Right lobe of liver (tissue), 6 donors: ENCODE results near the gene PLCB4. TPM values are rescaled to one million over a fixed set of nuclear protein-coding genes. Genes with fewer than 3 reads are reported as not detected.

ENCODE experiments used
- ATAC-seq, 4 donors: fragments of 200-7000 bp; cut with Tn5 transposase; one replicate each; pipeline ENCODE4 v1.9.1; 2020; ENCODE audit warnings: mild to moderate bottlenecking in 4 of 4, moderate library complexity in 4 of 4
- DNase-seq, 3 donors: peaks; one replicate each; pipeline ENCODE4 v3.0.0-alpha.2; 2020
- H3K27ac ChIP-seq, 3 donors: fragments of 200-600 bp; one replicate each; pipeline ENCODE4 v1.8.0; 2022
- H3K27me3 ChIP-seq, 2 donors: fragments of 200-600 bp; one replicate each; pipeline ENCODE4 v1.8.0; 2022
- H3K36me3 ChIP-seq, 4 donors: fragments of 200-600 bp; sonication (generic) in 1 of 4; one replicate each; pipeline versions ENCODE4 v1.5.1 to v1.8.0; 2017 to 2022; ENCODE audit warnings: control low read depth in 1 of 4
- H3K4me1 ChIP-seq, 4 donors: fragments of 200-600 bp; sonication (generic) in 1 of 4; one replicate each; pipeline versions ENCODE4 v1.5.1 to v1.8.0; 2017 to 2022; ENCODE audit warnings: control low read depth in 1 of 4
- H3K4me3 ChIP-seq, 3 donors: fragments of 200-600 bp; one replicate each; pipeline ENCODE4 v1.8.0; 2022
- H3K9me3 ChIP-seq, 4 donors: fragments of 200-600 bp; sonication (generic) in 1 of 4; one replicate each; pipeline versions ENCODE4 v1.5.1 to v1.8.0; 2017 to 2022; ENCODE audit warnings: control low read depth in 1 of 4
- POLR2A ChIP-seq: fragments of 450-650 bp; IDR thresholded peaks from one replicate; pipeline ENCODE4 v1.6.1; 2017; ENCODE audit warnings: antibody characterized with exemption, mild to moderate bottlenecking
- WGBS: methylation state at CpG from one replicate; pipeline ENCODE4 v1.1.6; 2018; ENCODE audit warnings: low coverage, low lambda C conversion rate; ENCODE audit not compliant: insufficient coverage; ENCODE audit errors: missing lambda C conversion rate; 5-methylcytosine and 5-hydroxymethylcytosine counted together
- intact Hi-C, 2 donors: fragments of 100-400 bp; cut with DNase I; formaldehyde crosslinking; loops; one replicate each; pipeline versions ENCODE4 v1.11.2 to v1.14.1; 2022
- total RNA-seq, 6 experiments: library from RNA; depleted of rRNA in 2 of 6; stranded (reverse); fragments of >200 nt in 2 of 6; fragmentation: NEBNext Ultra II Directional in 3 of 6; extraction: Animal tissue kit (Norgen Biotek cat#: 25700) in 3 of 6; gene quantifications; one replicate each; pipeline versions ENCODE4 v1.1.0 to v1.2.4, GENCODE V29; 2016 to 2023
- TF ChIP-seq, protein P1 (sequence below), 4 donors: fragments of 200-600 bp in 3 of 4; fragments of 450-650 bp in 1 of 4; IDR thresholded peaks; one replicate each; pipeline versions ENCODE4 v1.5.1 to v1.8.0; 2016 to 2022; ENCODE audit warnings: antibody characterized with exemption in 4 of 4, mild to moderate bottlenecking in 2 of 4
- donor health status: DM: no; HTN: yes; CAD: no.
- donor health status: DM: no; HTN: no; CAD: no.
- donor health status: DM: no; HTN: no; CAD: no.
- donor health status: DM: no; HTN: yes; CAD: no.
- donor health status: DM: no; HTN: yes; CAD: no.

The PLCB4 gene
- total RNA-seq, 6 experiments from 2014 or later, result 0.04 to 0.20 (median 0.15) TPM

DNA sequence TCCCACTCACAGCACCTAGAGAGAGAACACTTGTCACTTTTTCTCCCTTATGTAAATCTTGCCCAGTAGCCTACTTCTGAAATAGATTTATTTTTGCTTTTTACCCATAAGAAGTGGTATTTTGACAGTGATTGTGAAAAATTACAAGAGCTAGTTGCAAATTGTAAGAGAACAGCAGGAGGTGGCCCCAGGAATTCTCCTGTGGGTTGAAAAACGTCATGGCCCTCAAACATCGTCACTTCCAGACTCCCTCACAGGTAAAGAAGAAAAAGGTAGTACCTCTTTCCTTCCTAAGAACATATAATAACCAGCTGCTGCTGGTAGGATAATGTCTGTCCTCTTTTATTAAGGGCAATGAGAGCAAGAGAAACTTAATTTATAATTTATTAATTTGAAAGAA lies 376.0 kb downstream of the PLCB4 start:
- 52% methylated on average over 2 of the region's 2 CpGs for WGBS
- Histone ChIP-seq H3K4me1 (no peaks in the 10 kb centered on the region), H3K27ac (no peak overlapping the region), H3K27me3 (no peaks in the 10 kb centered on the region), H3K36me3 (no peaks in the 10 kb centered on the region), H3K4me3 (no peak overlapping the region), H3K9me3 (no peaks in the 10 kb centered on the region)
- ATAC-seq, result no peak
- TF ChIP-seq POLR2A, result no peak
- TF ChIP-seq, protein P1, sequence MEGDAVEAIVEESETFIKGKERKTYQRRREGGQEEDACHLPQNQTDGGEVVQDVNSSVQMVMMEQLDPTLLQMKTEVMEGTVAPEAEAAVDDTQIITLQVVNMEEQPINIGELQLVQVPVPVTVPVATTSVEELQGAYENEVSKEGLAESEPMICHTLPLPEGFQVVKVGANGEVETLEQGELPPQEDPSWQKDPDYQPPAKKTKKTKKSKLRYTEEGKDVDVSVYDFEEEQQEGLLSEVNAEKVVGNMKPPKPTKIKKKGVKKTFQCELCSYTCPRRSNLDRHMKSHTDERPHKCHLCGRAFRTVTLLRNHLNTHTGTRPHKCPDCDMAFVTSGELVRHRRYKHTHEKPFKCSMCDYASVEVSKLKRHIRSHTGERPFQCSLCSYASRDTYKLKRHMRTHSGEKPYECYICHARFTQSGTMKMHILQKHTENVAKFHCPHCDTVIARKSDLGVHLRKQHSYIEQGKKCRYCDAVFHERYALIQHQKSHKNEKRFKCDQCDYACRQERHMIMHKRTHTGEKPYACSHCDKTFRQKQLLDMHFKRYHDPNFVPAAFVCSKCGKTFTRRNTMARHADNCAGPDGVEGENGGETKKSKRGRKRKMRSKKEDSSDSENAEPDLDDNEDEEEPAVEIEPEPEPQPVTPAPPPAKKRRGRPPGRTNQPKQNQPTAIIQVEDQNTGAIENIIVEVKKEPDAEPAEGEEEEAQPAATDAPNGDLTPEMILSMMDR (IDR thresholded peaks at IDR 0.05), result no peak
- intact Hi-C loops, result no loop called here
- DNase-seq, result no peak

DNA sequence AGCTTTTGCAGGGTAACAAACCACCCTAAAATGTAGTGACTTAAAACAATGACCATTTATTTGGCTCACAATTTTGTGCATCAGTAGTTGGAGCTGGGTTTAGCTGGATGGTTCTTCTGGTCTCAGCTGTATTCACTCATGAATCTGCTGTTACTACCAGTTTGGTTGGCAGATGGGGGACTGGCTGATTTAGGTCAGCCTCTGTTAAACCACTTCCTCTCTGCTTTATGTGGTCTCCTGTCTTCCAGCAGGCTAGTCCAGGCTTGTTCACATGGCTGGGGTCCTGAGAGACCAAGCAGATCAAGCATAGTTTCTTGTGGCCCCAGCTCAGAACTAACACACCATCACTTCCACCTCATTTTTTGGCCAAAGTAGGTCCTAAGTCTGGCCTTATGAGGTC lies 378.3 kb downstream of the PLCB4 start:
- Histone ChIP-seq H3K4me1 (no peaks in the 10 kb centered on the region), H3K36me3 (no peaks in the 10 kb centered on the region), H3K27ac (no peak overlapping the region), H3K4me3 (no peak overlapping the region), H3K9me3 (no peaks in the 10 kb centered on the region), H3K27me3 (no peaks in the 10 kb centered on the region)
- TF ChIP-seq, protein P1 (IDR thresholded peaks at IDR 0.05), result no peak
- TF ChIP-seq POLR2A, result no peak
- DNase-seq (no peak), ATAC-seq (no peak)
- intact Hi-C loops, result no loop called here

DNA sequence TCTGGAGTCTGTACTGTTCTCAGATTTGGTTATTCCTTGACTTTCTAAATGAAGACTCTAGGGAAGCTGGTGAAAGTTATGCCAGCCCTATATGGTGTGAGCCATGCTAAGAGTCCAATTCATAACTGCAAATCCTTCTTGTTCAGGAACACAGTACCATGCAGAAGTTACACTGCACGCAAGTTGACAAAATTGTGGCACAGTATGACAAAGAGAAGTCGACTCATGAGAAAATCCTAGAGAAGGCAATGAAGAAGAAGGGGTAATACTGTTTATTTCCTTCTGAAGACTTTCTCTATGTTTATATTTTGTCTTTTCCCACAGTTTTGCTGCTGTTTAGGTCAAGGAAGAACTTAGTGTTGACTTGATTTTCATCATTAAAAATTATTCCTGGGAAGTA lies 384.3 kb downstream of the PLCB4 start:
- WGBS, result 48% methylated on average over 2 of the region's 2 CpGs
- H3K36me3 ChIP-seq, result no peaks in the 10 kb centered on the region
- H3K4me3 ChIP-seq, result no peak overlapping the region
- H3K27me3 ChIP-seq, result no peaks in the 10 kb centered on the region
- TF ChIP-seq, protein P1 (IDR thresholded peaks at IDR 0.05), result no peak
- TF ChIP-seq POLR2A, result no peak
- H3K27ac ChIP-seq, result no peak overlapping the region
- DNase-seq, result no peak
- no peaks in the 10 kb centered on the region for H3K9me3 ChIP-seq
- H3K4me1 ChIP-seq, result no peaks in the 10 kb centered on the region
- no peak for ATAC-seq
- intact Hi-C loops, result no loop called here

DNA sequence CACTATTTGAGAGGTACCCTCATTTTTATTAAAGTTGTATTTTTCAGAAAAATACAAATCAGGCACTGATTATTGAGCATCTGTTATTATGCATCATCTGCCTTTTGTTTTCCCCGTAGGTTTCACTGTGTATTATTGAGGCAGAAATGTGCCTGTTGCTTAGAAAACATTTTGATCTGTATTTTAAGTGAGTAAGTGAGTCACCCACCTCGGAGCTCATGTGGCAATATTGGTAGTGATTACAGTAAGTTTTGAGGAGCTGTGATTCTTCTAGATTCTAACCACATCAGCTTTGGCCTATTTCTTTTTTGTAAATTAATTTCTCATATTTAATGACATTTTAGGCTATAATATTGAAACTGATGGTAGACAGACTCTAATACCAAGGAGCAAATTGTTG lies 385.9 kb downstream of the PLCB4 start:
- TF ChIP-seq POLR2A, result no peak
- TF ChIP-seq, protein P1 (IDR thresholded peaks at IDR 0.05), result no peak
- no peak overlapping the region for H3K4me3 ChIP-seq
- ATAC-seq, result no peak
- H3K4me1 ChIP-seq, result no peaks in the 10 kb centered on the region
- DNase-seq, result no peak
- intact Hi-C loops, result no loop called here
- WGBS, result 35% methylated on average over 2 of the region's 2 CpGs
- H3K36me3 ChIP-seq, result no peaks in the 10 kb centered on the region
- no peak overlapping the region for H3K27ac ChIP-seq
- no peaks in the 10 kb centered on the region for H3K9me3 ChIP-seq
- H3K27me3 ChIP-seq, result no peaks in the 10 kb centered on the region

DNA sequence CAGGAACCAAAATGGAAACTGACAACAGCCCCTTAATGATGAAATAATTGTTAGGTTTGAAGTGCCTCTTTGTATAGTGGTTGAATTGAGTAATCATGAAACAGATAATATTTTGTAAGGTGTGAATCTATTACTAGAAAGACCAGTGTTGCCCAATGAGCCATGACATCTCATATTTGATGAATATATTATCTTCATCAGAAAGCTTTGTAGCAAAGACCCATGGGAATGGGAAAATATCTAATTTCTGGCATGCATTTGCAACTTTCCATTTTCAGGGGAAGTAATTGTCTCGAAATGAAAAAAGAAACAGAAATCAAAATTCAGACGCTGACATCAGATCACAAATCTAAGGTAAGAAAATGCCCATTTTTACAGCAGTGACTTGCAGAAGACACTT lies 388.2 kb downstream of the PLCB4 start:
- 41% methylated on average over 2 of the region's 2 CpGs for WGBS
- intact Hi-C loops, result no loop called here

More for the DNA sequence above, 388.2 kb downstream of the PLCB4 start:
- no peak overlapping the region for H3K4me3 ChIP-seq
- no peaks in the 10 kb centered on the region for H3K4me1 ChIP-seq
- H3K36me3 ChIP-seq, result no peaks in the 10 kb centered on the region
- no peak overlapping the region for H3K27ac ChIP-seq
- H3K27me3 ChIP-seq, result no peaks in the 10 kb centered on the region
- no peaks in the 10 kb centered on the region for H3K9me3 ChIP-seq
- ATAC-seq, result no peak
- no peak for TF ChIP-seq POLR2A
- TF ChIP-seq, protein P1 (IDR thresholded peaks at IDR 0.05), result no peak
- DNase-seq, result no peak
